NCI-H128 (cell line): ENCODE measurements around the gene BAG2.

ENCODE experiments used
- DNase-seq: peaks from one replicate; lab custom pipeline; 2025; ENCODE audit not compliant: unreplicated experiment; lab: John Stamatoyannopoulos, UW

The BAG2 gene

GRCh38 chr6:57173886-57174510 is 1.9 kb downstream of the BAG2 start:
- DNase-seq: no peak

DNA sequence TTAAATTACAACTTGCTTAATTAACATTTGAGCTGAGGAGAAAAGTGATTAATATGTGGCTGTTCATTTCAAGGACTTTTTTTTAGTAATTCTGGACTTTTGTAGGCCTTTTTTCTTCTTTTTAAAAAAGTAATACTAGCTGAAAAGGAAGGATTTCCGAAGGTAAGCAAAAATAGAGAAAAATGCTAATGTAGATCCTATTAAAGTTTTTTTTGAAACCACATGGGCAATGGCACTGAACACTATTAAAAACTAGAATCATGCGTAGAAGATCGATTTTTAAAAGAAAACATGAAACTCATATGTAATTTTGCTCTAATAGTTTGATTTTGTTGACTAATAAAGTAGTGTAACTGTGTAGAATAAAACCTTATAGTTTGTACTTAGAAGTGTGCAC is 2.4 kb downstream of the BAG2 start:
- DNase-seq: no peak

DNA sequence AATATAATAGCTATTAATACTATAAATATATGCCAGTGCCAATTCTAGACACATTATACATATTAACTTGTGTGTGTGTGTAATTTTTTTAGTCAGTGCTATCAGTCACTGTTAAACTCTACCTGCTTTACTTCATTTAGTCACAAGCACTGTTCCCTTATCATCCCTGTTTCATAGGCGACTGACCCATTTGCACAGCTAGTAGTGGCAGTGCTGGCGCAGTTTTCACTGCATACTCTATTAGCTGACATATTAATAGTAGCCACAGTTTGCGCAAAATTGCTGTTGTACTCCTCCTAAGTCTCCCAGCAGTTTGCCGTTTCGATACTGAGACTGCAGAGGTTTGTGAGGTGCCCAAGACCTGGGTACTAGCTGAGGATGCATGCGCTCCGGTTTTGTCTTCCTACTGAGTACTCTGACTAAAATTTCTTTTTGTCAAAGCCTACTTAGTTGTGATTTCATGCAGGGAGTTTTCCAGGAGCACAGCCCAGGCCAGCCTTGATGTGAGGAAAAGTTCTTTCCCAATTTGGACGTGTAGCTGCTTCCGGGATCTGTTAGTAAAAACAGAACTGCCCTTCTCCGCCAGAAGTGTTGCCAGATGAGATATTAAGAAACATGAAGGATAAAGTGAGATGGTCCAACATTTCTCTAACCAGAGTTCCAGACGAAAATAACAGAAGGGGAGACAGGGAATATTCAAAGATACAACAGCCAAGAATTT is 5.6 kb downstream of the BAG2 start:
- no peak for DNase-seq

DNA sequence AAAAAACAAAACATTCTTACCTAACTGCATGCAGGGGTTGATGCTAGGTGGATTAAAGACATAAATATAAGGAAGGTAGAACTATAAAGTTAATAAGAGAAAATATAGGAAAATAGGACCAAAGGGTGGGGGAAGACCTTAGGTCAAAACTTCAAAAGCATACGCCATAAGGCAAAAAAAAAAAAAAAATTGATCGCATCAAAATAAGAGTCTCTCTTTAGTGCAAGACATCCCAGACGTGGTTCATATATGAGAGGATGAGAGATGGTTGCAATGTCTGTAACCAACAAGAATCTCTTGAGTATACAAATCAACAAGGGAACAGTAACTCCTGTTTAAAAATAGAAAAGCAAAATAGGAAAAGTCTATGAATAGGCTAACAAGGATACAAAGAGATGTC is 8.5 kb downstream of the BAG2 start:
- no peak for DNase-seq

DNA sequence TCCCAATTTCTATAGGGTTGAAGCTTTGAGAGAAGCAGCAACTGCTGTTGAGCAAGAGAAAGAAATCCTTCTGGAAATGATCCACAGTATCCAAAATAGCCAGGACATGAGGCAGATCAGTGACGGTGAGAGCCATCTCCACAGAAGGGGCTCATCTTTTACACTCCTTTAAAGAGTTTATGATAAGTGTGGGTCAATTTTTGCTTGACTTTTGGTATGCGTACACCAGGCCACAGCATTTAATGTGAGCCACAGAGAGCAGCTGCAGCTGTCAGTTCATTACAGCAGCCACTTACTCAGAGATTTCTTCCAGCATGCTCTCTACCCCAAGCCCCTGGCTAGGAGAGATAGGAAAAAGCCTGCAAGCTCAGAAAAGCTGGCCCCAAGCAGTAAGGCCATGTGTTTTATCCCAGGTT is 9.9 kb downstream of the BAG2 start:
- DNase-seq: no peak

DNA sequence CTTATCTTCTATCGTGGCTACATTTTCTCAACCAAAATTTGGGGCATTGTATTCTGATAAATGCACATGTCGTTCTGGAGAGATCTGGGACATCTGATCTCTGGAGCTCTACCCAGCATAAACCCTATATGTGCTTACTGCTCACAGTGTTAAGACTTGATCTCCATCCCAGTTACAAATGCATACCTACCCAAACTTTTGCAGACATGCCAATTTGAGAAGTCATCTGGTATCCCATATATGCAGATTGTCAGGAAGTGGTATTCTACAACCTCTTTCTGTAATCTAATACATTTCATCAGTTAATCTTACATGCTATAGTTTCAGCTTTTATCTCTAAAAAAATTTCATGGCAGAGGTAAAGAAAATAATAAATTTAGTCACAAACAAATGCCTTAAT is 11.2 kb downstream of the BAG2 start:
- no peak for DNase-seq

DNA sequence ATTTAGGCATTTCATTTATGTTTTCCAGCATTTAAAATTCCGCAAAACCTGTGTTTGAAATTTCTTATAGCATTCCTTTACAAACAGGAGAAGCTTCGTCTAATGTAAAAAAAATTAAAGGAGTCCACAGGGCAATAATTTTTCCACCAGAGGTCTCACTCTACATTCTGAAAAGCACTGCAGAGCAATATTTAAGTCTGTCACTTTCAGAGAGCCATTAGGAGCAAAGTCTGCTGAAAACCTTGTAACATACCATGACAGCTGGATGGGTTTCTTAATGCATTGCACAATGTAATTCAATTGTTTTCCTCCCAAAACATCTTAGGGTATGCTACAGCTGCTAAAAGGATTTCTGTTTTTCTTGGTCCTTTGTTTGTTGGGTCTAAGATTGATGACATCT is 18.0 kb downstream of the BAG2 start:
- DNase-seq: no peak

- DNase-seq: no peak
These were observed 21.1 kb downstream of the BAG2 start for GRCh38 chr6:57193177-57193576.

GRCh38 chr6:57195457-57195856 is 23.3 kb downstream of the BAG2 start:
- no peak for DNase-seq

- DNase-seq: no peak
These were observed 27.0 kb downstream of the BAG2 start for GRCh38 chr6:57198926-57199636.

DNA sequence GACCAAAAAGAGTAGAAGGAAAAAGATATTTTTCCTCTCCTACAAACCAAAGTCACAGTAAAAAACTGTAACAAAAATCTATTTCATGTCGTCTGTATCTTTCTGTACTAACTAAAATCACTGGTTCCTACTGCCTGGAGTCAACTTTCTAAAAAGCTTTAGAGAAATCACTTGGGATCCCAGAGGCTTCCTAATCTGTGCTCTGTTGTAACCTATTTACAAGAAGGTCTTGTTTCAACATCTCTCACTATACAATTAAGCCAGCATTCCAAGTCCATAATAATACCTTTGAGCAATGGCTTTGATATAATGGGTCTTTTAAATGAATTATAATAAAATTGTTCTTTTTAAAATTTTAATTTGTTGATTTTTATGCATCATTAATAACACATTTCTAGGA is 29.6 kb downstream of the BAG2 start:
- DNase-seq: no peak

- DNase-seq: no peak
These were observed 33.6 kb downstream of the BAG2 start for GRCh38 chr6:57205550-57206328.

GRCh38 chr6:57207141-57207540 is 35.0 kb downstream of the BAG2 start:
- DNase-seq: no peak

DNA sequence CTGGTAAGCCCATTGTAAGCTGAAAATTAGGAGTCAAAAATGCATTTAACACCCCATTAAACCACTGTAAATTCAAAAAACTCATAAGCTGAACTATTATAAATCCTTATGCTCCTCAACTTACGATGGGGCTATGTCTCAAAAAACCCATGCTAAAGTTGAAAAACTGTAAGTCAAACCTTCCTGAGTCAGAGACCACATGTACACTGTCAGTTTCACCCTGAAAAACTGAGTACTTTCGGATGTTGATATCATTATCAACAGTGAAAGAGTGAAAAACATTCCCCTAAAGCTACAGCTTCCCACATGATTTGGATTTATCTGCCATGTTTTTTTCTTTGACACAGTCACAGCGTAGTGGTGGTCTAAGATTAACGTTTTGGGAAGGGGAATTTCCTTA is 35.7 kb downstream of the BAG2 start:
- no peak for DNase-seq

DNA sequence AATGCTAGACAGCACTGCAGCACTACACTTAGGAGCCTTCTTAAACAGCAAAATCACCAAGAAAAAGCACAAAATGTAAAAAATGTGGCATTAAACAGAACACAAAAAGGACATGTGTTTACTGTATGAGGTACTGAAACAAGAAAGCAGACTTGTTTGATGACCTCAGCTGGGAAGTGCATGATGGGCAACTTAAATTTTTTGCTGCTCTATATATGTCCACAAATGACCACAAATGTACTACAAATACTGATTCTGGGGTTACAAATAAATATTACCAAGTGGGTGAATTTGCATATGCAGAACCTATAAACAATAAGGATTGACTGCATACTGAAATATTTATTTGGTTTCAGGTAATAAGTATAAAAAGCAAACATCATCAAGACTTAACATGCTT is 36.9 kb downstream of the BAG2 start:
- DNase-seq: no peak

GRCh38 chr6:57210060-57210459 is 37.9 kb downstream of the BAG2 start:
- DNase-seq: no peak

DNA sequence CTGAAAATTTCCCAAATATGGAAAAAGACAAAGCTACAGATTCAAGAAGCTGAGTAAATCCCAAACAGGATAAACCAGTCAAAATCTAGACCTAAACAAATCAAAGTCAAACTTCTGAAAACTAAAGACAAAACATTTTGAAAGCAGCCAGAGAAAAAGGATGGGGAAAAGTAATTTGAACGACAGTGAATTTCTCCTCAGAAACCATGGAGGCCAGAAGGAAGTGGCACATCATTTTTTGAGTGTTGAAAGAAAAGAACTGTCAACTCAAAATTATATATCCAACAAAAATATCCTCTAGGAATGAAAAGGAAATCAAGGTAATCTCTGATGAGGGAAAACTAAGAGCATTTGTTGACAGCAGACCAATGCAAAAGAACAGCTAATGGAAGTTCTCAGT is 43.1 kb downstream of the BAG2 start:
- DNase-seq: no peak

DNA sequence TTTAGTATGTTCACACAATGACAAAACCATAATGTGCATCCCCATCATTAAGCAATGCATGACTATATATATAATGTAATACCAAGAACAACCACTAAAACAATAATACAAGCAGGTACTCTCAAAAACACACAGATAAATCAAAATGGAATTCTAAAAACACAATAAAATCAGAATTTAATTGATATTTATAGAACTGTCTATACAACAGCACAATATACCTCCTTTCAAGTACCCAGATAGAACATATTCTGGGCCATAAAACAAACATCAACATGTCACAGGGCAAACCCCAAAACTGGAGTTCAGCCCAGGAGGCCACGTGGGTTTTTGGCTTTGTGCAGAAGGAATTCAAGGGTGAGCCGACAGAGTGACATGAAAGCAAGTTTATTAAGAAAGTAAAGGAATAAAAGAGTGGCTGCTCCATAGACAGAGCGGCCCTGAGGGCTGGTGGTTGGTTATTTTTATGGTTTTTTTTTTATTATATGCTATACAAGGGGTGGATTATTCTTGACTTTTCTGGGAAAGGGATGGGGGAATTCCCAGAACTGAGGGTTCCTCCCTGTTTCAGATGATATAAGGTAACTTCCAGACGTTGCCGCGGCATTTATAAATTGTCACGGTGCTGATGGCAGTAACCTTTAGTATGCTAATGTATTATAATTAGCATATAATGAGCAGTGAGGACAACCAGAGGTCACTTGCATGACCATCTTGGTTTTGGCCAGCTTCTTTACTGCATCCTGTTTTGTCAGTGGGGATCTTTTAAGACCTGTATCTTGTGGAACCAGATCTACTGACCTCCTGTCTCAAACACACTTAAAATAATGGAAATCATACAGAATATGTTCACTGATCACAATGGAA is 44.3 kb downstream of the BAG2 start:
- DNase-seq: no peak

DNA sequence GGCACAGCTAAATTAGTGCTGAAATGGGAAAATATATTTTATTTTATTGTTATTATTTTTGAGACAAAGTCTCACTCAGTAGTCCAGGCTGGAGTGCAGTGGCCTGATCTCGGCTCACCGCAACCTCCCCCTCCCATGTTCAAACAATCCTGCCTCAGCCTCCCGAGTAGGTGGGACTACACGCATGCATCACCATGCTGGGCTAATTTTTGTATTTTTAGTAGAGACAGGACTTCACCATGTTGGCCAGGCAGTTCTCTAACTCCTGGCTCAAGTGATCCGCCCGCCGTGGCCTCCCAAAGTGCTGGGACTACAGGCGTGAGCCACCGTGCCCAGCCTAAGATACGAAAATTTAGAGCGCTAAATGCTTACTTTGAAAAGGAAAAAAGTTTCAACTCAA is 45.1 kb downstream of the BAG2 start:
- no peak for DNase-seq

GRCh38 chr6:57220083-57220703 is 48.1 kb downstream of the BAG2 start:
- DNase-seq: no peak
